MCF 10A (cell line): ENCODE measurements around the gene ISCA2. TPM values are rescaled to one million over a fixed set of nuclear protein-coding genes. Genes with fewer than 3 reads are reported as not detected.

Source experiments
- BruUV-seq: library from RNA; stranded (reverse); fragments of 400-500 nt; replicated peaks from 2 replicates; lab custom pipeline; 2021; lab: Mats Ljungman, UMichigan
- CTCF ChIA-PET: fragments of 300-600 bp; sonication (Branson Sonifier 250); formaldehyde crosslinking; extraction: SDS; loops from one replicate; lab custom pipeline; 2021; ENCODE audit warnings: antibody characterized with exemption, inconsistent platforms; lab: Yijun Ruan, JAX
- POLR2A ChIA-PET: fragments of 300-600, 350-650 bp; sonication (Branson Sonifier 250); formaldehyde crosslinking; extraction: SDS; loops from one replicate; lab custom pipeline; 2020; ENCODE audit warnings: antibody characterized with exemption, inconsistent platforms; lab: Yijun Ruan, JAX
- DNase-seq: peaks from one replicate; pipeline ENCODE4 v3.0.0-alpha.2; 2018; ENCODE audit not compliant: unreplicated experiment
- H3K27ac Mint-ChIP-seq: one replicate; pipeline ENCODE4 v1.8.0; 2022; ENCODE audit warnings: mild to moderate bottlenecking, low read depth, mixed read lengths; ENCODE audit not compliant: unreplicated experiment
- H3K27me3 Mint-ChIP-seq: one replicate; pipeline ENCODE4 v1.8.0; 2022; ENCODE audit warnings: mixed read lengths; ENCODE audit not compliant: insufficient read depth, unreplicated experiment
- H3K36me3 Mint-ChIP-seq: one replicate; pipeline ENCODE4 v1.8.0; 2022; ENCODE audit warnings: mild to moderate bottlenecking, moderate library complexity, mixed read lengths; ENCODE audit not compliant: insufficient read depth, unreplicated experiment
- H3K4me1 Mint-ChIP-seq: one replicate; pipeline ENCODE4 v1.8.0; 2022; ENCODE audit warnings: mixed read lengths; ENCODE audit not compliant: insufficient read depth, unreplicated experiment
- H3K4me3 Mint-ChIP-seq: one replicate; pipeline ENCODE4 v1.8.0; 2022; ENCODE audit warnings: mild to moderate bottlenecking, moderate library complexity, mixed read lengths; ENCODE audit not compliant: unreplicated experiment
- H3K9me3 Mint-ChIP-seq: one replicate; pipeline ENCODE4 v1.8.0; 2022; ENCODE audit warnings: mixed read lengths; ENCODE audit not compliant: unreplicated experiment
- CTCF ChIP-seq: fragments of 200-600 bp; IDR thresholded peaks from one replicate; pipeline ENCODE4 v1.8.0; 2022; ENCODE audit warnings: antibody characterized with exemption, mild to moderate bottlenecking; ENCODE audit not compliant: unreplicated experiment
- intact Hi-C: fragments of 100-400 bp; cut with micrococcal nuclease; formaldehyde crosslinking; loops from 2 replicates; pipeline ENCODE4 v1.14.1; 2022
- total RNA-seq: library from RNA; stranded (reverse); gene quantifications from 2 replicates; pipeline ENCODE4 v1.2.3, GENCODE V29; 2022

The ISCA2 gene
- total RNA-seq, 1 experiment from 2014 or later = 13.9 TPM

- TF ChIP-seq CTCF = no peak
- Mint-ChIP-seq H3K27ac (no peak overlapping the region), H3K4me1 (peaks cover 15% of the 10 kb centered on the region), H3K27me3 (no peaks in the 10 kb centered on the region), H3K4me3 (no peak overlapping the region), H3K36me3 (peaks cover 22% of the 10 kb centered on the region), H3K9me3 (no peaks in the 10 kb centered on the region)
- POLR2A ChIA-PET = no interaction called here
- CTCF ChIA-PET = interaction anchor here (0.5 to 0.7 kb wide), 2 partner anchors 235 to 258 kb away, joined by 3 to 4 read pairs; no protein-coding TSS in a partner anchor
- no peak for DNase-seq
- intact Hi-C loops = no loop called here
- no TSS peak for BruUV-seq
These were observed 12.3 kb downstream of the ISCA2 start for GRCh38 chr14:74505831-74506230.

GRCh38 chr14:74506411-74506851 lies 12.9 kb downstream of the ISCA2 start:
- H3K4me1 Mint-ChIP-seq = peaks cover 18% of the 10 kb centered on the region
- BruUV-seq = no TSS peak
- no peak for DNase-seq
- no peak overlapping the region for H3K4me3 Mint-ChIP-seq
- no peaks in the 10 kb centered on the region for H3K27me3 Mint-ChIP-seq
- POLR2A ChIA-PET = no interaction called here
- no peak for TF ChIP-seq CTCF
- no peaks in the 10 kb centered on the region for H3K9me3 Mint-ChIP-seq
- peaks cover 20% of the 10 kb centered on the region for H3K36me3 Mint-ChIP-seq
- intact Hi-C loops = no loop called here
- CTCF ChIA-PET = interaction anchor here (0.5 to 1.0 kb wide), 2 partner anchors 19 to 177 kb away, joined by 3 to 5 read pairs; no protein-coding TSS in a partner anchor
- no peak overlapping the region for H3K27ac Mint-ChIP-seq

- Mint-ChIP-seq H3K27ac (no peak overlapping the region), H3K36me3 (peaks cover 17% of the 10 kb centered on the region), H3K9me3 (no peaks in the 10 kb centered on the region), H3K4me3 (no peak overlapping the region), H3K4me1 (peaks cover 13% of the 10 kb centered on the region), H3K27me3 (no peaks in the 10 kb centered on the region)
- CTCF ChIA-PET = interaction anchor here (0.5 to 1.2 kb wide), 4 partner anchors 8 to 176 kb away, joined by 3 to 5 read pairs (median 3); no protein-coding TSS in a partner anchor
- POLR2A ChIA-PET = interaction anchor here (1.5 kb wide), 1 partner anchor 14 kb away, joined by 3 read pairs; the partner anchor contains the start of genes ISCA2 and NPC2
- intact Hi-C loops = no loop called here
- no TSS peak for BruUV-seq
- DNase-seq = no peak
- no peak for TF ChIP-seq CTCF
These were observed 13.5 kb downstream of the ISCA2 start for GRCh38 chr14:74507085-74507484.

GRCh38 chr14:74507840-74508239 lies 14.3 kb downstream of the ISCA2 start:
- peaks cover 19% of the 10 kb centered on the region for H3K36me3 Mint-ChIP-seq
- POLR2A ChIA-PET = interaction anchor here (1.5 kb wide), 1 partner anchor 15 kb away, joined by 3 read pairs; the partner anchor contains the start of genes ISCA2 and NPC2
- TF ChIP-seq CTCF = no peak
- no peak overlapping the region for H3K4me3 Mint-ChIP-seq
- CTCF ChIA-PET = interaction anchor here (1.2 kb wide), 1 partner anchor 9 kb away, joined by 3 read pairs; no protein-coding TSS in a partner anchor
- no peaks in the 10 kb centered on the region for H3K9me3 Mint-ChIP-seq
- no TSS peak for BruUV-seq
- H3K27ac Mint-ChIP-seq = no peak overlapping the region
- no peaks in the 10 kb centered on the region for H3K27me3 Mint-ChIP-seq
- DNase-seq = no peak
- intact Hi-C loops = no loop called here
- peaks cover 9% of the 10 kb centered on the region for H3K4me1 Mint-ChIP-seq
